GM12878 (cell line): ENCODE data around the gene KRTAP10-5. TPM values are rescaled to one million over a fixed set of nuclear protein-coding genes. Genes with fewer than 3 reads are reported as not detected.

Experiments
- ATAC-seq: fragments of 200-7000 bp; cut with Tn5 transposase; 3 replicates; pipeline ENCODE4 v1.9.1; 2020; ENCODE audit warnings: mild to moderate bottlenecking, moderate library complexity
- BruUV-seq: library from RNA; stranded (reverse); fragments of 400-500 nt; replicated peaks from 2 replicates; lab custom pipeline; 2021; lab: Mats Ljungman, UMichigan
- CTCF ChIA-PET: fragments of 300-600 bp; sonication (Branson Sonifier 250); formaldehyde crosslinking; extraction: SDS; loops from one replicate; lab custom pipeline; 2021; ENCODE audit warnings: inconsistent platforms; lab: Yijun Ruan, JAX
- POLR2A ChIA-PET: fragments of 350-600 bp; formaldehyde crosslinking; extraction: SDS; loops from one replicate; lab custom pipeline; 2021; ENCODE audit warnings: inconsistent platforms; lab: Charles Lee
- RAD21 ChIA-PET: fragments of 300-600 bp; sonication (Branson Sonifier 250); formaldehyde crosslinking; loops from one replicate; lab custom pipeline; 2023; ENCODE audit warnings: antibody characterized with exemption; ENCODE audit not compliant: unreplicated experiment; lab: Charles Lee
- SMC1A ChIA-PET: fragments of 300-600 bp; sonication (Branson Sonifier 250); formaldehyde crosslinking; loops from one replicate; lab custom pipeline; 2023; ENCODE audit not compliant: unreplicated experiment, uncharacterized antibody; lab: Charles Lee
- DNase-seq: peaks from one replicate; pipeline ENCODE4 v3.0.0-alpha.2; 2011; ENCODE audit warnings: low read depth, low spot score
- FAIRE-seq: peaks from 3 replicates; lab custom pipeline; 2011; peaks lifted over from hg19 to GRCh38; lab: Jason Lieb, UNC
- H2AFZ ChIP-seq: 2 replicates; pipeline ENCODE4 v1.6.0; 2011; ENCODE audit warnings: low read depth, low read length, control low read depth; ENCODE audit not compliant: control insufficient read depth
- H3K27ac ChIP-seq: 2 replicates; pipeline ENCODE4 v1.5.1; 2011; ENCODE audit warnings: control low read depth; ENCODE audit not compliant: control insufficient read depth, insufficient read depth
- H3K27me3 ChIP-seq, 2 experiments: replicated peaks in 1 of 2; 2 replicates each; pipeline versions ENCODE4 v1.6.0 to v1.6.1; 2011; ENCODE audit warnings: low read length in 1 of 2; ENCODE audit not compliant: control insufficient read depth in 2 of 2, insufficient read depth in 2 of 2
- H3K36me3 ChIP-seq, 2 experiments: 2 replicates each; pipeline ENCODE4 v1.5.1; 2011; ENCODE audit warnings: low read length in 1 of 2; ENCODE audit not compliant: control insufficient read depth in 2 of 2, insufficient read depth in 2 of 2
- H3K4me1 ChIP-seq: 2 replicates; pipeline ENCODE4 v1.6.1; 2011; ENCODE audit warnings: mild to moderate bottlenecking, low read length, moderate library complexity, mixed read lengths; ENCODE audit not compliant: control insufficient read depth, insufficient read depth
- H3K4me2 ChIP-seq: 2 replicates; pipeline ENCODE4 v1.6.0; 2011; ENCODE audit warnings: control low read depth; ENCODE audit not compliant: control insufficient read depth, insufficient read depth
- H3K4me3 ChIP-seq: fragments of 200-600 bp; sonication (generic); 2 replicates; pipeline ENCODE4 v1.5.1; 2016
- H3K79me2 ChIP-seq: 2 replicates; pipeline ENCODE4 v1.6.0; 2011; ENCODE audit warnings: low read length; ENCODE audit not compliant: control insufficient read depth, insufficient read depth
- H3K9ac ChIP-seq: 2 replicates; pipeline ENCODE4 v1.8.0; 2011; ENCODE audit warnings: low read length, control low read depth, mixed read lengths; ENCODE audit not compliant: control insufficient read depth, insufficient read depth
- H3K9me3 ChIP-seq: replicated peaks from 3 replicates; pipeline ENCODE4 v1.5.1; 2011; ENCODE audit warnings: mild to moderate bottlenecking, low read length; ENCODE audit not compliant: control insufficient read depth, insufficient read depth
- H4K20me1 ChIP-seq: 2 replicates; pipeline ENCODE4 v1.6.0; 2011; ENCODE audit not compliant: control insufficient read depth, insufficient read depth
- ATF2 ChIP-seq: IDR thresholded peaks from 2 replicates; pipeline ENCODE4 v1.6.1; 2012; ENCODE audit warnings: low read length, inconsistent platforms
- BACH1 ChIP-seq: fragments of 450-650 bp; IDR thresholded peaks from 2 replicates; pipeline ENCODE4 v1.6.1; 2017; ENCODE audit warnings: mild to moderate bottlenecking, borderline replicate concordance
- IRF4 ChIP-seq: IDR thresholded peaks from 2 replicates; pipeline ENCODE4 v1.6.1; 2011; ENCODE audit warnings: low read depth, low read length
- PAX5 ChIP-seq: IDR thresholded peaks from 2 replicates; pipeline ENCODE4 v1.6.1; 2011; ENCODE audit warnings: low read depth, low read length, borderline replicate concordance
- POLR2AphosphoS5 ChIP-seq: IDR thresholded peaks from 2 replicates; pipeline ENCODE4 v1.6.1; 2011; ENCODE audit warnings: mild to moderate bottlenecking, low read length, inconsistent platforms
- RAD21 ChIP-seq: IDR thresholded peaks from 2 replicates; pipeline ENCODE4 v1.6.1; 2011; ENCODE audit warnings: mild to moderate bottlenecking, low read depth, low read length, moderate library complexity; ENCODE audit not compliant: insufficient read depth
- RB1 ChIP-seq: fragments of 450-650 bp; formaldehyde crosslinking; IDR thresholded peaks from 2 replicates; pipeline ENCODE4 v1.6.1; 2017; ENCODE audit warnings: mild to moderate bottlenecking, borderline replicate concordance
- RBBP5 ChIP-seq: fragments of 200-600 bp; sonication (generic); conservative IDR thresholded peaks from 2 replicates; pipeline ENCODE4 v1.6.1; 2016
- RELB ChIP-seq: fragments of 450-650 bp; IDR thresholded peaks from 2 replicates; pipeline ENCODE4 v1.6.1; 2017; ENCODE audit warnings: low read depth, mild to moderate bottlenecking, moderate library complexity
- SIN3A ChIP-seq: IDR thresholded peaks from 2 replicates; pipeline ENCODE4 v1.6.1; 2012; ENCODE audit warnings: low read depth, low read length, improper control_type of control experiment
- SMARCA5 ChIP-seq: fragments of 450-650 bp; IDR thresholded peaks from 2 replicates; pipeline ENCODE4 v1.6.1; 2017; ENCODE audit warnings: mild to moderate bottlenecking
- STAT3 ChIP-seq: IDR thresholded peaks from 2 replicates; pipeline ENCODE4 v1.6.1; 2011; ENCODE audit warnings: low read depth, low read length, improper control_type of control experiment
- ZBTB4 ChIP-seq: fragments of 450-650 bp; formaldehyde crosslinking; IDR thresholded peaks from 2 replicates; pipeline ENCODE4 v1.4.0; 2022; ENCODE audit warnings: mild to moderate bottlenecking, moderate library complexity
- ZZZ3 ChIP-seq: IDR thresholded peaks from 2 replicates; pipeline ENCODE4 v1.6.1; 2011; ENCODE audit warnings: low read depth; ENCODE audit not compliant: control insufficient read depth, insufficient read length
- WGBS: methylation state at CpG from one replicate; pipeline ENCODE4 v1.1.6; 2016; ENCODE audit warnings: low lambda C conversion rate; ENCODE audit not compliant: insufficient replicate concordance, insufficient coverage; ENCODE audit errors: missing lambda C conversion rate; 5-methylcytosine and 5-hydroxymethylcytosine counted together
- in situ Hi-C: fragments of 300-500 bp; cut with MboI; formaldehyde crosslinking; loops from 9 replicates; pipeline ENCODE4 v1.14.3; 2018; ENCODE audit warnings: mixed read lengths
- intact Hi-C: fragments of 100-400 bp; cut with micrococcal nuclease; formaldehyde crosslinking; loops from one replicate; pipeline ENCODE4 v1.14.2; 2022; ENCODE audit not compliant: unreplicated experiment
- polyA plus RNA-seq, 11 experiments: library from polyadenylated mRNA; depleted of rRNA in 4 of 11; unstranded in 6 of 11; stranded (reverse) in 5 of 11; fragments of >200 nt; fragmentation: Nextera tagmentation in 4 of 11; fragmentation: Illumina TruSeq in 1 of 11; extraction: Ambion mirVana in 4 of 11; extraction: Trizol in 1 of 11; gene quantifications; 1 replicate in 1 of 11; 2 replicates in 10 of 11; pipeline versions ENCODE4 v1.2.1 to v1.2.3, GENCODE V29; 2011 to 2016; ENCODE audit warnings: inconsistent platforms in 2 of 11, missing spikeins in 2 of 11, low read depth in 1 of 11
- total RNA-seq, 4 experiments: library from RNA; depleted of rRNA in 3 of 4; stranded (reverse); fragments of >200 nt in 3 of 4; fragmentation: Illumina TruSeq in 1 of 4; extraction: Trizol in 1 of 4; gene quantifications; 2 replicates each; pipeline versions ENCODE4 v1.2.1 to v1.2.3, GENCODE V29; 2013 to 2021

The KRTAP10-5 gene
- total and polyA plus RNA-seq, 10 of the 15 experiments (the other 5 are each of a cell fraction or from before 2014, with no cell fraction given), result not detected

DNA sequence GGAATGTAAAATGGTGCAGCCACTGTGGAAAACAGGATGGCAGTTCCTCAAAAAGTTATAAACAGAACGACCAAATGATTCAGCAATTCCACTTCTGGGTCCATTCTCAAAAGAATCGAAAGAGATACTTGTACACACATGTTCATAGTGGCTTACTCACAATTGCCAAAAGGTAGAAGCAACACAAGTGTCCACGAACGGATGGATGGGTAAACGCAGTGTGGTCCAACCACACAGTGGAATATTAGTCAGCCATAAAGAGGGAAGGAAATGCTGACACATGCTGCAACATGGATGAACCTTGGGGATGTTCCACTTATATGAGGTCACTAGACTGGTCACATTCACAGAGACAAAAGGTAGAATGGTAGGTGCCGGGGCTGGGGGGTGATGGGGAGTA lies 45.7 kb downstream of the KRTAP10-5 start (continued):
- TF ChIP-seq ZBTB4 (CRISPR knock-in tag) (no peak), RAD21 (no peak), RBBP5 (no peak), PAX5 (no peak)

DNA sequence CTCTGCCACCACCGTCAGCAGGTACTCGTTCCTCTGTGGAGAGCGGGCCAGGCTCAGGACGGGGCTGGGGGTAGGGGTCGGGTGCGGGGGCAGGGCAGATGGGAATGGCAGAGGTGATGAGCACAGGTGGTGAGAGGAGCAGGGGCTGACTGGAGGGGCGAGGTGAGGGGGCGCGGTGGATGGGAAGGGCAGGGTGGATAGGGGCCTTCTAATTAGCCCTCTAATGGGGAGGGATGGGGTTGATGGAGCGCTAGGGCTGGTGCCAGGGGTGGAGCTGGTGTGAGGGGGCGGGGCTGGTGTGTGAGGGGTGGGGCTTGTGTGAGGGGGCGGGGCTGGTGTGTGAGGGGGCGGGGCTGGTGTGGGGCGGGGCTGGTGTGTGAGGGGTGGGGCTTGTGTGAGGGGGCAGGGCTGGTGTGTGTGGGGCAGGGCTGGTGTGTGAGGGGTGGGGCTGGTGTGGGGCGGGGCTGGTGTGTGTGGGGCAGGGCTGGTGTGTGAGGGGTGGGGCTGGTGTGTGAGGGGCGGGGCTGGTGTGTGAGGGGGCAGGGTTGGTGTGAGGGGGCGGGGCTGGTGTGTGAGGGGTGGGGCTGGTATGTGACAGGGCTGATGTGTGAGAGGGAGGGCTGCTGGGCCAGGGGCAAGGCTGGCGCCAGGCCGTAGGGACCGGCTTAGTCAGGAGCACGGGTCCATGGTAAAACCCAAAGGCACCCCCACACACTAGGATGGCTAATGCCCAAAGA lies 46.3 kb downstream of the KRTAP10-5 start:
- in situ Hi-C loops (no loop called here), intact Hi-C loops (no loop called here)
- ATAC-seq (no peak), FAIRE-seq (no peak), DNase-seq (no peak)
- H4K20me1 ChIP-seq, result no peaks in the 10 kb centered on the region
- no peaks in the 10 kb centered on the region for H3K4me1 ChIP-seq
- no peak overlapping the region for H3K4me2 ChIP-seq
- ChIA-PET RAD21 (no interaction called here), CTCF (no interaction called here), POLR2A (no interaction called here), SMC1A (no interaction called here)
- no peak overlapping the region for H3K9ac ChIP-seq
- no peaks in the 10 kb centered on the region for H3K79me2 ChIP-seq
- no peak overlapping the region for H3K27ac ChIP-seq
- H3K27me3 ChIP-seq, result no peaks in the 10 kb centered on the region
- TF ChIP-seq ZZZ3 (no peak), ATF2 (no peak), RELB (no peak), SMARCA5 (no peak), IRF4 (no peak), POLR2AphosphoS5 (no peak), RBBP5 (no peak), STAT3 (no peak), SIN3A (no peak), RB1 (no peak), BACH1 (no peak)
- WGBS, result 100% methylated on average over 3 of the region's 21 CpGs
- H3K36me3 ChIP-seq, result no peaks in the 10 kb centered on the region
- no peak overlapping the region for H3K4me3 ChIP-seq
- no peaks in the 10 kb centered on the region; the same call in 2 of the 3 replicates for H3K9me3 ChIP-seq
- no TSS peak for BruUV-seq
- H2AFZ ChIP-seq, result no peak overlapping the region
